LNCaP clone FGC (cell line): Measurements from ENCODE around the gene LYPD5.

Experiments
- DNase-seq: peaks from one replicate; pipeline ENCODE4 v3.0.0-alpha.2; 2011; ENCODE audit warnings: low read depth
- H3K4me3 ChIP-seq: 2 replicates; pipeline ENCODE4 v1.5.1; 2011; ENCODE audit warnings: mild to moderate bottlenecking, low read depth, low read length, control low read depth
- CTCF ChIP-seq: IDR thresholded peaks from 2 replicates; pipeline ENCODE4 v1.5.1; 2012; ENCODE audit warnings: mild to moderate bottlenecking; ENCODE audit not compliant: control insufficient read depth, insufficient read depth; ENCODE audit errors: extremely low read depth

The LYPD5 gene

GRCh38 chr19:43782689-43783231, 19.5 kb downstream of the LYPD5 start:
- DNase-seq, result no peak
- no peak overlapping the region for H3K4me3 ChIP-seq
- TF ChIP-seq CTCF, result no peak

GRCh38 chr19:43782311-43782660, 20.0 kb downstream of the LYPD5 start:
- no peak overlapping the region for H3K4me3 ChIP-seq
- no peak for DNase-seq
- no peak for TF ChIP-seq CTCF

DNA sequence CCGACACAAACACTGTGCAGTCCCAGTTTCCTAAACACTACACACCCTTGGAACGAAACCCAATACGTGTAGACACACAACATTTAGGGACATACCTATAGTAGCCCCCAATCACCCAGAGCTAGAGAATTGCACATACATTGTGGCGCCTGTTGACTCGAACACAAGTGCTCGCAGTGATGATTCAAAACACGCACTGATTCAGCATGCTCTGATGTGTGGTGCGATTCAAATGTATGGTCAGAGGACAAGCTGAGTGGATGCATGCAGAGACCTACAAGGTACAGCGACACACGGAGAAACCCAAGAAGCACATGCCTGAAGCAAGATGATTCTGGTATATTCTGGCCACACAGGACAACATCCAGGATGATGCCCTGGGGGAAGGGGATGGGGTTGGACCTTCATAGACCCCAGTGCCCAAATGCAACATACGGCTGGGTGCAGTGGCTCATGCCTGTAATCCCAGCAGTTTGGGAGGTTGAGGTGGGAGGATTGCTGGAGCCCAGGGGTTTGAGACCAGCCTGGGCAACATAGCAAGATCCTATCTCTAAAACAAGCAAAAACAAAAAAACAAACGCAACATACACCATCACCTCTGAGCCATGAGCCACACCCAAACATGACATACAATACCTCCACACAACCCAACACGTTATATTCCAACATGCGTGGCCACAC, 20.5 kb downstream of the LYPD5 start:
- no peak overlapping the region for H3K4me3 ChIP-seq
- DNase-seq, result no peak

DNA sequence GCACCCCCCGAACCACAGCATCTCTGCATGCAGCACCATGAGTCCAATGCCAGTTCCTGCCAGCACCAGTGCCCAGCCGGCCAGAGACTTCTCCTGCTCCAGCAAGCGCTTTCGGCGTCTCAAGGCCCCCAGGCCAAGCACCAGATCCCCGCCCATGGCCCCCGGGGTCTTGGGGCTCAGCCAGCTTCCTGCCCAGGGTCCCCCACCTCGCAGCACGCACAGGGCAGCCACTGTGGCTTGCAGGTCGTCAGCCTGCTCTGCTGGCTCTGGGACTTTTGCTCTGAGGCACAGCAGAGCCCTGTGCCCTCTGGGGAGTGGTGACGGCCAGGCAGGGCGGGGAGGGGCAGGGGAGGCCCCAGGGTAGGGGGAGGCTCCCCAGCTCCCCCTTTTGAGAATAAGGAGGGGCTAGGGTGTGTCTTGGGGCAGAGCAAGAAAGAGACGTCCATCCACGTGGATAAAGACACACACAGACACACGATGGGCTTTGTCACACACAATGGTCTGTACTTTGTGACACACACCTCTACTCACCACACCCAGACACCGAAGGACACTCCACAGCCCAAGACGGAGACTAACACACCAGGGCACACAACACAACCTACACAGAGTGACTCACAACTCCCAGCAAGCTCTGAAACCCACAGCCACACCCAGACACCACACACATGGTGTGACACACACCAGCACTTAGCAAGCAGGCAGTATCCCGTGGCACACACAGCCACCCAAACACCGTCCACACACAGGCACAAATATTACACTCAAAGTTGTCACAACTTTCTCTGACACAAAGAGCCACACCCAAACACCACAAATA, 21.3 kb downstream of the LYPD5 start, which contains the start of gene KCNN4:
KCNN4 (minus strand) TSS at position 268 of the 820 bp plus-strand sequence; CDS start at position 156, 112 bp downstream.
- no peak for TF ChIP-seq CTCF
- no peak within 1 kb of the TSS for H3K4me3 ChIP-seq
- DNase-seq, result no peak

More for the DNA sequence above, 20.5 kb downstream of the LYPD5 start:
- no peak for TF ChIP-seq CTCF

- no peak for DNase-seq
- no peak for TF ChIP-seq CTCF
- no peak overlapping the region for H3K4me3 ChIP-seq
These were observed 22.4 kb downstream of the LYPD5 start for GRCh38 chr19:43779820-43780219.

GRCh38 chr19:43779147-43779819, 23.0 kb downstream of the LYPD5 start:
- no peak for DNase-seq

More at GRCh38 chr19:43779147-43779819, 23.0 kb downstream of the LYPD5 start:
- no peak overlapping the region for H3K4me3 ChIP-seq
- TF ChIP-seq CTCF, result no peak
